Stimulated activated CD4-positive, alpha-beta T cell treated with anti-CD3 and anti-CD28 coated beads, Interleukin-4, amount 100 ng/mL, for 1 hour (primary cell): Measurements from ENCODE around the gene C4orf50.

Source experiments
- DNase-seq: peaks from one replicate; pipeline ENCODE4 v3.0.0-alpha.2; 2020

C4orf50 gene

GRCh38 chr4:6043188-6043587 lies 25.0 kb upstream of the C4orf50 start:
- DNase-seq: no peak

GRCh38 chr4:6042293-6043063 lies 24.2 kb upstream of the C4orf50 start:
- no peak for DNase-seq

GRCh38 chr4:6041800-6042199 lies 23.6 kb upstream of the C4orf50 start:
- no peak for DNase-seq

GRCh38 chr4:6038711-6039110 lies 20.5 kb upstream of the C4orf50 start:
- DNase-seq: no peak

- DNase-seq: no peak
Measured at GRCh38 chr4:6035786-6036185, 17.6 kb upstream of the C4orf50 start.

GRCh38 chr4:6033381-6033780 lies 15.2 kb upstream of the C4orf50 start:
- DNase-seq: no peak

GRCh38 chr4:6032249-6033244 lies 14.3 kb upstream of the C4orf50 start:
- no peak for DNase-seq

GRCh38 chr4:6031846-6032245 lies 13.6 kb upstream of the C4orf50 start:
- DNase-seq: no peak

- DNase-seq: no peak
Measured at GRCh38 chr4:6030679-6031078, 12.4 kb upstream of the C4orf50 start.

GRCh38 chr4:6029254-6029653 lies 11.0 kb upstream of the C4orf50 start:
- no peak for DNase-seq

GRCh38 chr4:6028168-6028567 lies 9.9 kb upstream of the C4orf50 start:
- DNase-seq: no peak

- no peak for DNase-seq
Measured at GRCh38 chr4:6027392-6027791, 9.2 kb upstream of the C4orf50 start.

- DNase-seq: no peak
Measured at GRCh38 chr4:6024313-6024960, 6.2 kb upstream of the C4orf50 start.

- DNase-seq: no peak
Measured at GRCh38 chr4:6023731-6024130, 5.5 kb upstream of the C4orf50 start.

GRCh38 chr4:6022607-6023288 lies 4.5 kb upstream of the C4orf50 start:
- no peak for DNase-seq

GRCh38 chr4:6021831-6022606 lies 3.8 kb upstream of the C4orf50 start:
- DNase-seq: no peak

- DNase-seq: no peak
Measured at GRCh38 chr4:6020613-6021012, 2.4 kb upstream of the C4orf50 start.

GRCh38 chr4:6019316-6020263 lies 1.4 kb upstream of the C4orf50 start:
- no peak for DNase-seq

GRCh38 chr4:6017800-6018199 lies 431 bp downstream of the C4orf50 start:
- DNase-seq: no peak

- DNase-seq: no peak
Measured at GRCh38 chr4:6017030-6017429, 1.2 kb downstream of the C4orf50 start.

GRCh38 chr4:6013564-6013963 lies 4.7 kb downstream of the C4orf50 start:
- DNase-seq: no peak
